ENCODE results near the gene SLFN14.
"Not testable (repeated sequence)": the region's sequence is repeated elsewhere in the genome, so short reads cannot be mapped to it uniquely, and the experiment has no call there.

The SLFN14 gene

GRCh38 chr17:35523296-35523695 lies 37.3 kb downstream of the SLFN14 start:
- no peak overlapping the region for H3K4me3 Mint-ChIP-seq
- peak overlapping the region; percentile 70 for H3K27ac Mint-ChIP-seq
- peaks cover 84% of the 10 kb centered on the region for H3K36me3 Mint-ChIP-seq
- no peaks in the 10 kb centered on the region for H3K9me3 Mint-ChIP-seq
- H3K27me3 Mint-ChIP-seq = no peaks in the 10 kb centered on the region
- CTCF ChIA-PET = interaction anchor here (1.1 to 5.0 kb wide), 2 partner anchors 12 to 17 kb away, joined by 3 to 26 read pairs; no protein-coding TSS in a partner anchor
- peaks cover 98% of the 10 kb centered on the region for H3K4me1 Mint-ChIP-seq
- DNase-seq = no peak

- H3K27me3 Mint-ChIP-seq, H3K9me3 Mint-ChIP-seq: not testable (repeated sequence)
- CTCF ChIA-PET = interaction anchor here (0.9 to 5.0 kb wide), 2 partner anchors 13 to 46 kb away, joined by 3 to 26 read pairs; no protein-coding TSS in a partner anchor
- peaks cover 85% of the 10 kb centered on the region for H3K36me3 Mint-ChIP-seq
- peaks cover 98% of the 10 kb centered on the region for H3K4me1 Mint-ChIP-seq
- peak; percentile 61 for DNase-seq
- H3K4me3 Mint-ChIP-seq = peak overlapping the region; percentile 43
- peak overlapping the region; percentile 83 for H3K27ac Mint-ChIP-seq
Observed at GRCh38 chr17:35521654-35522256, 38.9 kb downstream of the SLFN14 start.

GRCh38 chr17:35521150-35521549 lies 39.5 kb downstream of the SLFN14 start:
- peaks cover 84% of the 10 kb centered on the region for H3K36me3 Mint-ChIP-seq
- no peaks in the 10 kb centered on the region for H3K27me3 Mint-ChIP-seq
- peaks cover 96% of the 10 kb centered on the region for H3K4me1 Mint-ChIP-seq
- DNase-seq = no peak
- H3K27ac Mint-ChIP-seq = peak overlapping the region; percentile 83
- CTCF ChIA-PET = interaction anchor here (5.0 kb wide), 1 partner anchor 14 kb away, joined by 26 read pairs; no protein-coding TSS in a partner anchor
- H3K9me3 Mint-ChIP-seq = no peaks in the 10 kb centered on the region
- peak overlapping the region; percentile 31 for H3K4me3 Mint-ChIP-seq

DNA sequence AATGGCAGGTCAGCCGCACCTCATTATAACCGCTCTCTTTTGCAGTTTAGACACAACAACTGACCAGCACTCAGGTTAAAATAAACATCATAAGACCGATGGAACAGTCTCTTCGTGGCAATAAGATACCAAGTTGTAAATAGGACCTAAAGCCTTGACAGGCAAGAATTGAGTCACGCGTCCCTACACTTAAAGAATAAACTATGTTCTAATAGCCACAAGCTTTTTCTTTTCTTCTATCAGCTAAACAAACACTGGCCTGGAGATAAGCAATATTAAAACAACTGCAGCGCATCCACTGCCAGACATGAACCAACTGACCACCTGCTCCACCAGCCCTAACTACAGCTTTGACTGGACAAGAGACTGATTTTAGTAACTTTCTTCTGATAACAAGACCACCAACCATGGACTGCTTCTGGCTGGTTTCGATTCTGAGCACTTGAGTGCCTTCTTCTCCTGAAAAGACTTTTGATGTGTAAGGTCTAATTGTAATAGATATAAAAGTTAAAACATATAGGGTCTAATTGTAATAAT lies 40.6 kb downstream of the SLFN14 start:
- Mint-ChIP-seq H3K4me3 (peak overlapping the region; percentile 5), H3K9me3 (no peaks in the 10 kb centered on the region), H3K27ac (peak overlapping the region; percentile 77), H3K36me3 (peaks cover 84% of the 10 kb centered on the region), H3K27me3 (no peaks in the 10 kb centered on the region), H3K4me1 (peaks cover 94% of the 10 kb centered on the region)
- CTCF ChIA-PET = interaction anchor here (5.0 kb wide), 1 partner anchor 15 kb away, joined by 26 read pairs; no protein-coding TSS in a partner anchor
- DNase-seq = no peak

- peak overlapping the region; percentile 5 for H3K4me3 Mint-ChIP-seq
- no peak for DNase-seq
- H3K9me3 Mint-ChIP-seq = no peaks in the 10 kb centered on the region
- no peaks in the 10 kb centered on the region for H3K27me3 Mint-ChIP-seq
- CTCF ChIA-PET = no interaction called here
- H3K27ac Mint-ChIP-seq = peak overlapping the region; percentile 77
- peaks cover 94% of the 10 kb centered on the region for H3K4me1 Mint-ChIP-seq
- H3K36me3 Mint-ChIP-seq = peaks cover 85% of the 10 kb centered on the region
Observed at GRCh38 chr17:35519439-35519838, 41.2 kb downstream of the SLFN14 start.

DNA sequence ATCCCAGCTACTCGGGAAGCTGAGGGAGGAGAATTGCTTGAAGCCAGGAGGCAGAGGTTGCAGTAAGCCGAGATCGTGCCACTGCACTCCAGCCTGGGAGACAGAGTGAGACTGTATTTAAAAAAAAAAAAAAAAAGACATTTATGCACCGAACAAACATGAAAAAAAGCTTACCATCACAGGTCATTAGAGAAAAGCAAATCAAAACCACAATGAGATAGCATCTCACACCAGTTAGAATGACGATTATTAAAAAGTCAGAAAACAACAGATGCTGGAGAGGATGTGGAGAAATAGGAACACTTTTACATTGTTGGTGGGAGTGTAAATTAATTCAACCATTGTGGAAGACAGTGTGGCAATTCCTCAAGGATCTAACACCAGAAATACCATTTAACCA lies 42.2 kb downstream of the SLFN14 start:
- H3K9me3 Mint-ChIP-seq, DNase-seq, H3K27me3 Mint-ChIP-seq, H3K4me3 Mint-ChIP-seq, CTCF ChIA-PET: not testable (repeated sequence)
- peaks cover 86% of the 10 kb centered on the region for H3K36me3 Mint-ChIP-seq
- peak overlapping the region; percentile 60 for H3K27ac Mint-ChIP-seq
- H3K4me1 Mint-ChIP-seq = peaks cover 94% of the 10 kb centered on the region

DNA sequence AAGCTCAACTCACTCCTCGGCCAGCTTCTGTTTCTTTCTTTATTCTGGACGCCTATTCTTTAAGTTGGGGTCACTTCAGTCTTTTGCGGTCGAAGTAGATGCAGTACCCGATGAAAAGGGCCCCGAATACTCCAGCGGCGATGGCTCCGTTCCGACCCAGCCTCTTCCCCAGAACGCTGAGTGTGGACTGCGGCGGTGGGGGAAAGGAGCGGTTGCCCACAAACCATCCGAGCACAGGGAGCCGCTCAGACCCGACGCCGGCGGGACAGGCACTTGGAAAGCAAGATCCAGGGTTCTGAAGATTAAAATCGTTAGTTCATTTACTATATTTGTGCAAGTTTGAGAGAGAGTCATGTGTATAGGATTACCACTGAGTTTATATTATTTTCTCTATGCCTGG lies 45.6 kb downstream of the SLFN14 start:
- no peak overlapping the region for H3K4me3 Mint-ChIP-seq
- no peaks in the 10 kb centered on the region for H3K27me3 Mint-ChIP-seq
- no peaks in the 10 kb centered on the region for H3K9me3 Mint-ChIP-seq
- no peak for DNase-seq
- H3K36me3 Mint-ChIP-seq = peaks cover 85% of the 10 kb centered on the region
- CTCF ChIA-PET = no interaction called here
- peaks cover 82% of the 10 kb centered on the region for H3K4me1 Mint-ChIP-seq
- peak overlapping the region; percentile 52 for H3K27ac Mint-ChIP-seq

DNA sequence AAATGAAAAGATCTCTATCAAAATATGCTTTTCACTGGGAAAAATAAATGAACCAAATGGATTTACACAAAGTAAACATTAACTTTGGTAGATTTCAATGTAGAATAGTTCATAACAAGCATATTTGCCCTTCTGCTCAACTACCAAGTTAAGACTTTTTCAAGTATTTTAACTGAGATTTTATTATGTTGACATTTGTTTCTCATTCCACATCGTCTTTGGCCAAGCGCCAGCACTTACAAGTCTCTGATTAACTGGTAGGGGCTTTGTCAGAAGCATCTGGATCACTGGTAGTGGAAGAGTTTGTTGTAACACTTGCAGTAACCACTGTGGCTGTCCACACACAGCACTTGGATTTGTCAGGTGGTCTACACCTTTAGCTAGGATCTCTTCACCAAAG lies 46.1 kb downstream of the SLFN14 start:
- Mint-ChIP-seq H3K36me3 (peaks cover 84% of the 10 kb centered on the region), H3K9me3 (no peaks in the 10 kb centered on the region), H3K4me1 (peaks cover 80% of the 10 kb centered on the region), H3K27ac (no peak overlapping the region), H3K27me3 (no peaks in the 10 kb centered on the region), H3K4me3 (no peak overlapping the region)
- CTCF ChIA-PET = no interaction called here
- DNase-seq = no peak
